Measurements from ENCODE around the gene TSPYL1. TPM values are rescaled to one million over a fixed set of nuclear protein-coding genes. Genes with fewer than 3 reads are reported as not detected.

The TSPYL1 gene
- total and polyA plus RNA-seq, 2 of the 8 experiments (the other 6 are each of a cell fraction or from before 2014, with no cell fraction given): 33.2 to 79.1 TPM

DNA sequence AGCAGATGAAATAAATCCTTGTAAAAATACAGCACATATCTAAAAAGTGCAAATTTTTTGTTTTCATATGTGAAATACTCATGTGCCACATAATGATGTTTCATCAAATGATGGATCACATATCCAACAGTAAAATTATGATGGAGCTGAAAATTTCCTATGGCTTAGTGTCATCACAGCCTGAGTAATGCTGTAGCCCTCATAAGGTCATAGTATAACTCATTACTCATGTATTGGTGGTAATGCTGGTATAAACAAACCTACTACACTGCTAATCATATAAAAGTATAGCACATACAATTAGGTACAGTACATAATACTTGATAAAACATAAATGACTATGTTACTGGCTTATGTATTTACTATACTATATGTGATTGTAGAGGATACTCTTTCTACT, 12.9 kb downstream of the TSPYL1 start:
- Histone ChIP-seq H2BK5ac (ENCODE audit: low read depth, low read length) (no peak overlapping the region), H2AK5ac (ENCODE audit: low read depth, low read length) (no peak overlapping the region), H3K9me3 (ENCODE audit: insufficient read depth in 2 of 2, low read depth in 1 of 2, low read length in 1 of 2) (no peaks in the 10 kb centered on the region), H3K4me2 (ENCODE audit: insufficient read depth in 1 of 2, low read depth in 2 of 2, low read length in 2 of 2) (no peak overlapping the region), H4K20me1 (replicated peaks in 1 of 2; ENCODE audit: control insufficient read depth in 1 of 2, insufficient read depth in 2 of 2, low read length in 2 of 2) (peaks cover 0 to 1% of the 10 kb centered on the region in 2 experiments), H3K56ac (replicated peaks; ENCODE audit: insufficient read length, low read depth, low read length) (no peak overlapping the region), H3K4me1 (replicated peaks in 1 of 4; ENCODE audit: control insufficient read depth in 3 of 4, insufficient read depth in 4 of 4, low read length in 3 of 4) (peaks cover 0 to 7% (median 6%) of the 10 kb centered on the region in 4 experiments; a peak in 5 of 7 replicates), H3K36me3 (ENCODE audit: control insufficient read depth in 2 of 4, insufficient read depth in 4 of 4, low read length in 3 of 4) (no peaks in the 10 kb centered on the region), H3K23ac (ENCODE audit: insufficient read length) (no peak overlapping the region), H4K5ac (ENCODE audit: insufficient read length, low read depth, low read length) (no peak overlapping the region), H2AFZ (ENCODE audit: low read length) (no peak overlapping the region), H3K27ac (ENCODE audit: low read depth, low read length) (no peak overlapping the region), H4K8ac (ENCODE audit: extremely low read depth, insufficient read depth, low read length) (no peak overlapping the region), H2BK15ac (ENCODE audit: low read length) (no peak overlapping the region), H2BK20ac (ENCODE audit: low read length) (no peak overlapping the region), H4K91ac (replicated peaks; ENCODE audit: insufficient read length, low read length) (no peak overlapping the region), H2BK12ac (ENCODE audit: low read depth, low read length) (no peak overlapping the region), H3K9ac (replicated peaks in 1 of 4; ENCODE audit: extremely low read depth in 1 of 4, low read depth in 3 of 4, low read length in 3 of 4) (no peak overlapping the region), H3K23me2 (ENCODE audit: low read depth, low read length) (no peaks in the 10 kb centered on the region), H3K27me3 (replicated peaks in 1 of 4; ENCODE audit: control insufficient read depth in 3 of 4, extremely low read depth in 1 of 4, insufficient read depth in 3 of 4, low read length in 3 of 4) (no peaks in the 10 kb centered on the region), H3K18ac (ENCODE audit: extremely low read depth, low read length) (no peak overlapping the region), H3K79me2 (ENCODE audit: control insufficient read depth in 1 of 2, insufficient read depth in 2 of 2, low read length in 2 of 2) (no peaks in the 10 kb centered on the region), H3K79me1 (ENCODE audit: low read depth, low read length) (no peaks in the 10 kb centered on the region; the same call in 1 of the 2 replicates), H3K14ac (ENCODE audit: insufficient read length) (no peak overlapping the region), H2BK120ac (replicated peaks; ENCODE audit: low read depth, low read length) (no peak overlapping the region), H3K4ac (replicated peaks; ENCODE audit: insufficient read length, low read depth, low read length) (no peak overlapping the region), H3K4me3 (ENCODE audit: extremely low read depth in 1 of 4, insufficient read depth in 2 of 4, low read depth in 3 of 4, low read length in 4 of 4) (no peak overlapping the region)
- ChIA-PET CTCF (ENCODE audit: partially characterized antibody) (interaction anchor here (1.0 to 7.0 kb wide), 16 partner anchors 8 to 395 kb away, joined by 3 to 60 read pairs (median 6); partner anchors contain the start of genes TRAPPC3L, TSPYL1 and TSPYL4), POLR2A (ENCODE audit: partially characterized antibody) (interaction anchor here (3.7 kb wide), 1 partner anchor 12 kb away, joined by 23 read pairs; the partner anchor contains the start of gene TSPYL4)
- FAIRE-seq: no peak
- TF ChIP-seq KDM1A (IDR thresholded peaks at IDR 0.05; ENCODE audit: borderline replicate concordance, low read length) (no peak), EGR1 (IDR thresholded peaks at IDR 0.05; ENCODE audit: borderline replicate concordance, low read depth, low read length) (no peak), CHD2 (IDR thresholded peaks at IDR 0.05; ENCODE audit: low read length) (no peak), KDM4A (IDR thresholded peaks at IDR 0.05; ENCODE audit: low read depth, low read length, severe bottlenecking) (no peak), BRCA1 (IDR thresholded peaks at IDR 0.05; ENCODE audit: low read depth, low read length) (no peak), GTF2F1 (IDR thresholded peaks at IDR 0.05; ENCODE audit: borderline replicate concordance, low read depth, low read length) (no peak), TEAD4 (IDR thresholded peaks at IDR 0.05; ENCODE audit: low read depth, low read length) (no peak), SRF (IDR thresholded peaks at IDR 0.05; ENCODE audit: low read depth, low read length) (no peak), TCF12 (IDR thresholded peaks at IDR 0.05; ENCODE audit: low read depth, low read length) (no peak), CTBP2 (IDR thresholded peaks at IDR 0.05; ENCODE audit: borderline replicate concordance, insufficient read depth, insufficient read length, low read length) (no peak), BACH1 (IDR thresholded peaks at IDR 0.05; ENCODE audit: low read length) (no peak), ZNF274 (IDR thresholded peaks at IDR 0.05; ENCODE audit: borderline replicate concordance, extremely low read depth, low read length) (no peak), NANOG (IDR thresholded peaks at IDR 0.05; ENCODE audit: insufficient read depth, low read depth, low read length, poor library complexity, severe bottlenecking) (no peak), RXRA (IDR thresholded peaks at IDR 0.05; ENCODE audit: insufficient read depth, low read depth, low read length) (no peak)
- TF ChIP-seq, protein P1, sequence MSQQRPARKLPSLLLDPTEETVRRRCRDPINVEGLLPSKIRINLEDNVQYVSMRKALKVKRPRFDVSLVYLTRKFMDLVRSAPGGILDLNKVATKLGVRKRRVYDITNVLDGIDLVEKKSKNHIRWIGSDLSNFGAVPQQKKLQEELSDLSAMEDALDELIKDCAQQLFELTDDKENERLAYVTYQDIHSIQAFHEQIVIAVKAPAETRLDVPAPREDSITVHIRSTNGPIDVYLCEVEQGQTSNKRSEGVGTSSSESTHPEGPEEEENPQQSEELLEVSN (IDR thresholded peaks at IDR 0.05): no peak
- no peak for DNase-seq (ENCODE audit: low read depth in 1 of 2, low spot score in 2 of 2)

Measured in H1 (cell line).